GM12878 (cell line): ENCODE data around the gene LATS2. TPM values are rescaled to one million over a fixed set of nuclear protein-coding genes. Genes with fewer than 3 reads are reported as not detected.

Experiments used
- ATAC-seq: fragments of 200-7000 bp; cut with Tn5 transposase; 3 replicates; pipeline ENCODE4 v1.9.1; 2020; ENCODE audit warnings: mild to moderate bottlenecking, moderate library complexity
- BruUV-seq: library from RNA; stranded (reverse); fragments of 400-500 nt; replicated peaks from 2 replicates; lab custom pipeline; 2021; lab: Mats Ljungman, UMichigan
- CTCF ChIA-PET: fragments of 300-600 bp; sonication (Branson Sonifier 250); formaldehyde crosslinking; extraction: SDS; loops from one replicate; lab custom pipeline; 2021; ENCODE audit warnings: inconsistent platforms; lab: Yijun Ruan, JAX
- POLR2A ChIA-PET: fragments of 350-600 bp; formaldehyde crosslinking; extraction: SDS; loops from one replicate; lab custom pipeline; 2021; ENCODE audit warnings: inconsistent platforms; lab: Charles Lee
- RAD21 ChIA-PET: fragments of 300-600 bp; sonication (Branson Sonifier 250); formaldehyde crosslinking; loops from one replicate; lab custom pipeline; 2023; ENCODE audit warnings: antibody characterized with exemption; ENCODE audit not compliant: unreplicated experiment; lab: Charles Lee
- SMC1A ChIA-PET: fragments of 300-600 bp; sonication (Branson Sonifier 250); formaldehyde crosslinking; loops from one replicate; lab custom pipeline; 2023; ENCODE audit not compliant: unreplicated experiment, uncharacterized antibody; lab: Charles Lee
- DNase-seq: peaks from one replicate; pipeline ENCODE4 v3.0.0-alpha.2; 2011; ENCODE audit warnings: low read depth, low spot score
- FAIRE-seq: peaks from 3 replicates; lab custom pipeline; 2011; peaks lifted over from hg19 to GRCh38; lab: Jason Lieb, UNC
- H2AFZ ChIP-seq: 2 replicates; pipeline ENCODE4 v1.6.0; 2011; ENCODE audit warnings: low read depth, low read length, control low read depth; ENCODE audit not compliant: control insufficient read depth
- H3K27ac ChIP-seq: 2 replicates; pipeline ENCODE4 v1.5.1; 2011; ENCODE audit warnings: control low read depth; ENCODE audit not compliant: control insufficient read depth, insufficient read depth
- H3K27me3 ChIP-seq, 2 experiments: replicated peaks in 1 of 2; 2 replicates each; pipeline versions ENCODE4 v1.6.0 to v1.6.1; 2011; ENCODE audit warnings: low read length in 1 of 2; ENCODE audit not compliant: control insufficient read depth in 2 of 2, insufficient read depth in 2 of 2
- H3K36me3 ChIP-seq, 2 experiments: 2 replicates each; pipeline ENCODE4 v1.5.1; 2011; ENCODE audit warnings: low read length in 1 of 2; ENCODE audit not compliant: control insufficient read depth in 2 of 2, insufficient read depth in 2 of 2
- H3K4me1 ChIP-seq: 2 replicates; pipeline ENCODE4 v1.6.1; 2011; ENCODE audit warnings: mild to moderate bottlenecking, low read length, moderate library complexity, mixed read lengths; ENCODE audit not compliant: control insufficient read depth, insufficient read depth
- H3K4me2 ChIP-seq: 2 replicates; pipeline ENCODE4 v1.6.0; 2011; ENCODE audit warnings: control low read depth; ENCODE audit not compliant: control insufficient read depth, insufficient read depth
- H3K4me3 ChIP-seq: fragments of 200-600 bp; sonication (generic); 2 replicates; pipeline ENCODE4 v1.5.1; 2016
- H3K79me2 ChIP-seq: 2 replicates; pipeline ENCODE4 v1.6.0; 2011; ENCODE audit warnings: low read length; ENCODE audit not compliant: control insufficient read depth, insufficient read depth
- H3K9ac ChIP-seq: 2 replicates; pipeline ENCODE4 v1.8.0; 2011; ENCODE audit warnings: low read length, control low read depth, mixed read lengths; ENCODE audit not compliant: control insufficient read depth, insufficient read depth
- H3K9me3 ChIP-seq: replicated peaks from 3 replicates; pipeline ENCODE4 v1.5.1; 2011; ENCODE audit warnings: mild to moderate bottlenecking, low read length; ENCODE audit not compliant: control insufficient read depth, insufficient read depth
- H4K20me1 ChIP-seq: 2 replicates; pipeline ENCODE4 v1.6.0; 2011; ENCODE audit not compliant: control insufficient read depth, insufficient read depth
- BACH1 ChIP-seq: fragments of 450-650 bp; IDR thresholded peaks from 2 replicates; pipeline ENCODE4 v1.6.1; 2017; ENCODE audit warnings: mild to moderate bottlenecking, borderline replicate concordance
- CBX3 ChIP-seq: fragments of 200-600 bp; sonication (generic); IDR thresholded peaks from 2 replicates; pipeline ENCODE4 v1.6.1; 2016; ENCODE audit warnings: low read depth, borderline replicate concordance
- CHD1 ChIP-seq: IDR thresholded peaks from 2 replicates; pipeline ENCODE4 v1.6.1; 2012; ENCODE audit warnings: low read depth, low read length, improper control_type of control experiment
- EGR1 ChIP-seq, 2 experiments: IDR thresholded peaks; 1 replicate in 1 of 2; 2 replicates in 1 of 2; pipeline ENCODE4 v1.6.1; 2011 to 2012; ENCODE audit warnings: low read depth in 2 of 2, low read length in 2 of 2, borderline replicate concordance in 1 of 2, mild to moderate bottlenecking in 1 of 2, moderate library complexity in 1 of 2
- FOS ChIP-seq: IDR thresholded peaks from 3 replicates; pipeline ENCODE4 v1.6.1; 2011; ENCODE audit warnings: borderline replicate concordance; ENCODE audit not compliant: insufficient read length; ENCODE audit errors: extremely low read depth
- FOXK2 ChIP-seq: fragments of 450-650 bp; IDR thresholded peaks from 2 replicates; pipeline ENCODE4 v1.6.1; 2017; ENCODE audit warnings: mild to moderate bottlenecking, moderate library complexity
- IKZF2 ChIP-seq, 2 experiments: fragments of 450-650 bp; IDR thresholded peaks; 2 replicates each; pipeline ENCODE4 v1.6.1; 2017; ENCODE audit warnings: mild to moderate bottlenecking in 2 of 2, moderate library complexity in 2 of 2
- KAT2A ChIP-seq: conservative IDR thresholded peaks from 2 replicates; pipeline ENCODE4 v1.6.1; 2011; ENCODE audit warnings: low read depth, low read length; ENCODE audit not compliant: control insufficient read depth
- MEF2B ChIP-seq: fragments of 450-650 bp; IDR thresholded peaks from 2 replicates; pipeline ENCODE4 v1.6.1; 2018; ENCODE audit warnings: mild to moderate bottlenecking, moderate library complexity; ENCODE audit not compliant: partially characterized antibody, poor library complexity, severe bottlenecking
- MYB ChIP-seq: fragments of 150-350 bp; IDR thresholded peaks from 2 replicates; pipeline ENCODE4 v1.6.1; 2014; ENCODE audit warnings: mild to moderate bottlenecking, low read depth, low read length, borderline replicate concordance
- NBN ChIP-seq: fragments of 450-650 bp; IDR thresholded peaks from 2 replicates; pipeline ENCODE4 v1.6.1; 2016
- NRF1 ChIP-seq: conservative IDR thresholded peaks from 2 replicates; pipeline ENCODE4 v1.6.1; 2011; ENCODE audit warnings: mild to moderate bottlenecking, low read depth, low read length, improper control_type of control experiment
- SP1 ChIP-seq: IDR thresholded peaks from one replicate; pipeline ENCODE4 v1.6.1; 2011; ENCODE audit warnings: low read depth, low read length
- SPI1 ChIP-seq: IDR thresholded peaks from 2 replicates; pipeline ENCODE4 v1.6.1; 2011; ENCODE audit warnings: low read depth, mild to moderate bottlenecking, low read length, moderate library complexity, borderline replicate concordance; ENCODE audit not compliant: insufficient read depth
- STAT1 ChIP-seq: fragments of 450-650 bp; conservative IDR thresholded peaks from 2 replicates; pipeline ENCODE4 v1.6.1; 2014; ENCODE audit warnings: antibody characterized with exemption, mild to moderate bottlenecking
- ZZZ3 ChIP-seq: IDR thresholded peaks from 2 replicates; pipeline ENCODE4 v1.6.1; 2011; ENCODE audit warnings: low read depth; ENCODE audit not compliant: control insufficient read depth, insufficient read length
- WGBS: methylation state at CpG from one replicate; pipeline ENCODE4 v1.1.6; 2016; ENCODE audit warnings: low lambda C conversion rate; ENCODE audit not compliant: insufficient replicate concordance, insufficient coverage; ENCODE audit errors: missing lambda C conversion rate; 5-methylcytosine and 5-hydroxymethylcytosine counted together
- in situ Hi-C: fragments of 300-500 bp; cut with MboI; formaldehyde crosslinking; loops from 9 replicates; pipeline ENCODE4 v1.14.3; 2018; ENCODE audit warnings: mixed read lengths
- intact Hi-C: fragments of 100-400 bp; cut with micrococcal nuclease; formaldehyde crosslinking; loops from one replicate; pipeline ENCODE4 v1.14.2; 2022; ENCODE audit not compliant: unreplicated experiment
- polyA plus RNA-seq, 11 experiments: library from polyadenylated mRNA; depleted of rRNA in 4 of 11; unstranded in 6 of 11; stranded (reverse) in 5 of 11; fragments of >200 nt; fragmentation: Nextera tagmentation in 4 of 11; fragmentation: Illumina TruSeq in 1 of 11; extraction: Ambion mirVana in 4 of 11; extraction: Trizol in 1 of 11; gene quantifications; 1 replicate in 1 of 11; 2 replicates in 10 of 11; pipeline versions ENCODE4 v1.2.1 to v1.2.3, GENCODE V29; 2011 to 2016; ENCODE audit warnings: inconsistent platforms in 2 of 11, missing spikeins in 2 of 11, low read depth in 1 of 11
- total RNA-seq, 4 experiments: library from RNA; depleted of rRNA in 3 of 4; stranded (reverse); fragments of >200 nt in 3 of 4; fragmentation: Illumina TruSeq in 1 of 4; extraction: Trizol in 1 of 4; gene quantifications; 2 replicates each; pipeline versions ENCODE4 v1.2.1 to v1.2.3, GENCODE V29; 2013 to 2021
- TF ChIP-seq, protein P1 (sequence below): fragments of 450-650 bp; formaldehyde crosslinking; IDR thresholded peaks from 2 replicates; pipeline ENCODE4 v1.5.0; 2022; ENCODE audit warnings: mild to moderate bottlenecking, missing genetic modification characterization
- TF ChIP-seq, protein P2 (sequence below): fragments of 450-650 bp; IDR thresholded peaks from 2 replicates; pipeline ENCODE4 v1.6.1; 2016; ENCODE audit warnings: mild to moderate bottlenecking

The LATS2 gene
- total and polyA plus RNA-seq, 10 of the 15 experiments (the other 5 are each of a cell fraction or from before 2014, with no cell fraction given), result 0.90 to 7.8 (median 2.0) TPM

DNA sequence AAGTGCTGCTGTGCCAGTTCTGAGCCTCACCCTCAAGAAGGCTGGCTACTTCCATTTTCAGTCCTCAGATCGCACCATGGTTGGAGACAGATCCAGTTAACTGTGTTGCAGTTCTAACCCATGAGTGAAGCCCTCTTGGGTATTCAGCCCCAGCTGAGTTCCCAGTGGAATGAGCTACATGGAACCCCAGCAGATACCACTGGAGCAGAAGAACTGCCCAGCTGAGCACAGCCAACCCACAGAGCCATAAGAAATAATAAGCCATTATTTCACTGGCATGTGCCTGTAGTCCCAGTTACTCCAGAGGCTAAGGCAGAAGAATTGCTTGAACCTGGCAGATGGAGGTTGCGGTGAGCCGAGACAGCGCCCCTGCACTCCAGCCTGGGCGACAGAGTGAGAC lies 59.9 kb downstream of the LATS2 start:
- no peaks in the 10 kb centered on the region for H3K4me1 ChIP-seq
- no peak overlapping the region for H3K4me3 ChIP-seq
- intact Hi-C loops, result no loop called here
- H3K9ac ChIP-seq, result no peak overlapping the region
- in situ Hi-C loops, result no loop called here
- RAD21 ChIA-PET, result no interaction called here
- no peaks in the 10 kb centered on the region for H3K9me3 ChIP-seq
- no peaks in the 10 kb centered on the region for H3K79me2 ChIP-seq
- DNase-seq (no peak), ATAC-seq (no peak), FAIRE-seq (no peak)
- no peak overlapping the region for H2AFZ ChIP-seq
- BruUV-seq, result no TSS peak
- H3K27me3 ChIP-seq, result no peaks in the 10 kb centered on the region
- POLR2A ChIA-PET, result no interaction called here
- no peak overlapping the region for H3K4me2 ChIP-seq
- H3K27ac ChIP-seq, result no peak overlapping the region
- H4K20me1 ChIP-seq, result no peaks in the 10 kb centered on the region
- no peaks in the 10 kb centered on the region; a peak in 1 of 4 replicates for H3K36me3 ChIP-seq
- 93% methylated on average over 5 of the region's 5 CpGs for WGBS
- SMC1A ChIA-PET, result interaction anchor here (1.1 kb wide), 1 partner anchor 9 kb away, joined by 5 read pairs; no protein-coding TSS in a partner anchor
- no peak for TF ChIP-seq EGR1 (IDR thresholded peaks at IDR 0.05; ENCODE audit: borderline replicate concordance in 1 of 2, low read depth in 2 of 2, low read length in 2 of 2)
- no peak for TF ChIP-seq MYB
- no peak for TF ChIP-seq KAT2A
- TF ChIP-seq NRF1, result no peak
- TF ChIP-seq BACH1, result no peak
- no peak for TF ChIP-seq IKZF2 (IDR thresholded peaks at IDR 0.05)
- TF ChIP-seq CHD1, result no peak
- TF ChIP-seq, protein P1, sequence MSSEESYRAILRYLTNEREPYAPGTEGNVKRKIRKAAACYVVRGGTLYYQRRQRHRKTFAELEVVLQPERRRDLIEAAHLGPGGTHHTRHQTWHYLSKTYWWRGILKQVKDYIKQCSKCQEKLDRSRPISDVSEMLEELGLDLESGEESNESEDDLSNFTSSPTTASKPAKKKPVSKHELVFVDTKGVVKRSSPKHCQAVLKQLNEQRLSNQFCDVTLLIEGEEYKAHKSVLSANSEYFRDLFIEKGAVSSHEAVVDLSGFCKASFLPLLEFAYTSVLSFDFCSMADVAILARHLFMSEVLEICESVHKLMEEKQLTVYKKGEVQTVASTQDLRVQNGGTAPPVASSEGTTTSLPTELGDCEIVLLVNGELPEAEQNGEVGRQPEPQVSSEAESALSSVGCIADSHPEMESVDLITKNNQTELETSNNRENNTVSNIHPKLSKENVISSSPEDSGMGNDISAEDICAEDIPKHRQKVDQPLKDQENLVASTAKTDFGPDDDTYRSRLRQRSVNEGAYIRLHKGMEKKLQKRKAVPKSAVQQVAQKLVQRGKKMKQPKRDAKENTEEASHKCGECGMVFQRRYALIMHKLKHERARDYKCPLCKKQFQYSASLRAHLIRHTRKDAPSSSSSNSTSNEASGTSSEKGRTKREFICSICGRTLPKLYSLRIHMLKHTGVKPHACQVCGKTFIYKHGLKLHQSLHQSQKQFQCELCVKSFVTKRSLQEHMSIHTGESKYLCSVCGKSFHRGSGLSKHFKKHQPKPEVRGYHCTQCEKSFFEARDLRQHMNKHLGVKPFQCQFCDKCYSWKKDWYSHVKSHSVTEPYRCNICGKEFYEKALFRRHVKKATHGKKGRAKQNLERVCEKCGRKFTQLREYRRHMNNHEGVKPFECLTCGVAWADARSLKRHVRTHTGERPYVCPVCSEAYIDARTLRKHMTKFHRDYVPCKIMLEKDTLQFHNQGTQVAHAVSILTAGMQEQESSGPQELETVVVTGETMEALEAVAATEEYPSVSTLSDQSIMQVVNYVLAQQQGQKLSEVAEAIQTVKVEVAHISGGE (CRISPR knock-in tag), result no peak
- no peak for TF ChIP-seq MEF2B
- TF ChIP-seq, protein P2, sequence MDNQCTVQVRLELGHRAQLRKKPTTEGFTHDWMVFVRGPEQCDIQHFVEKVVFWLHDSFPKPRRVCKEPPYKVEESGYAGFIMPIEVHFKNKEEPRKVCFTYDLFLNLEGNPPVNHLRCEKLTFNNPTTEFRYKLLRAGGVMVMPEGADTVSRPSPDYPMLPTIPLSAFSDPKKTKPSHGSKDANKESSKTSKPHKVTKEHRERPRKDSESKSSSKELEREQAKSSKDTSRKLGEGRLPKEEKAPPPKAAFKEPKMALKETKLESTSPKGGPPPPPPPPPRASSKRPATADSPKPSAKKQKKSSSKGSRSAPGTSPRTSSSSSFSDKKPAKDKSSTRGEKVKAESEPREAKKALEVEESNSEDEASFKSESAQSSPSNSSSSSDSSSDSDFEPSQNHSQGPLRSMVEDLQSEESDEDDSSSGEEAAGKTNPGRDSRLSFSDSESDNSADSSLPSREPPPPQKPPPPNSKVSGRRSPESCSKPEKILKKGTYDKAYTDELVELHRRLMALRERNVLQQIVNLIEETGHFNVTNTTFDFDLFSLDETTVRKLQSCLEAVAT, result no peak
- no peak for TF ChIP-seq CBX3
- no peak for TF ChIP-seq SP1
- TF ChIP-seq ZZZ3, result no peak
- TF ChIP-seq NBN, result no peak
- no peak for TF ChIP-seq STAT1
- no peak for TF ChIP-seq FOXK2
- TF ChIP-seq FOS, result no peak
- TF ChIP-seq SPI1, result no peak
- TF ChIP-seq, all 136 proteins: peak for 0
- CTCF ChIA-PET, result no interaction called here
